Activated T-helper 1 cell treated with anti-CD3 and anti-CD28 coated beads, Interleukin-12 subunit alpha, Interleukin-12 subunit beta, Interleukin-2, Interleukin-4 antibody, amounts not matched to agents 30 ng/mL and 10 ng/mL and 1 ng/mL, durations not matched to agents 14 hours and 24 hours and 36 hours (primary cell): Measurements from ENCODE around the gene OR6J1. TPM values are rescaled to one million over a fixed set of nuclear protein-coding genes. Genes with fewer than 3 reads are reported as not detected.
"Not testable (repeated sequence)": the region's sequence is repeated elsewhere in the genome, so short reads cannot be mapped to it uniquely, and the experiment has no call there.

ENCODE experiments used
- DNase-seq: peaks from one replicate; pipeline ENCODE4 v3.0.0; 2021; ENCODE audit warnings: low spot score
- H3K27ac Mint-ChIP-seq: one replicate; pipeline ENCODE4 v1.8.0; 2021; ENCODE audit warnings: mild to moderate bottlenecking, mixed read lengths
- H3K27me3 Mint-ChIP-seq: one replicate; pipeline ENCODE4 v1.8.0; 2022; ENCODE audit warnings: mild to moderate bottlenecking, moderate library complexity, mixed read lengths; ENCODE audit not compliant: insufficient read depth
- H3K36me3 Mint-ChIP-seq: one replicate; pipeline ENCODE4 v1.8.0; 2021; ENCODE audit warnings: low read depth, mixed read lengths
- H3K4me1 Mint-ChIP-seq: one replicate; pipeline ENCODE4 v1.8.0; 2021; ENCODE audit warnings: low read depth, mixed read lengths
- H3K4me3 Mint-ChIP-seq: one replicate; pipeline ENCODE4 v1.8.0; 2021; ENCODE audit warnings: mild to moderate bottlenecking, moderate library complexity, mixed read lengths
- H3K9me3 Mint-ChIP-seq: one replicate; pipeline ENCODE4 v1.8.0; 2021; ENCODE audit warnings: mixed read lengths
- intact Hi-C: fragments of 100-400 bp; cut with micrococcal nuclease; formaldehyde crosslinking; loops from one replicate; pipeline ENCODE4 v1.15.1; 2024
- total RNA-seq: library from RNA; stranded (reverse); gene quantifications from 2 replicates; pipeline ENCODE4 v1.2.3, GENCODE V29; 2022

Gene OR6J1
- total RNA-seq, 1 donor from 2014 or later: not detected

- peaks cover 5% of the 10 kb centered on the region for H3K27me3 Mint-ChIP-seq
- H3K27ac Mint-ChIP-seq: no peak overlapping the region
- H3K9me3 Mint-ChIP-seq: no peaks in the 10 kb centered on the region
- intact Hi-C loops: no loop called here
- no peaks in the 10 kb centered on the region for H3K36me3 Mint-ChIP-seq
- peaks cover 17% of the 10 kb centered on the region for H3K4me1 Mint-ChIP-seq
- DNase-seq: no peak
- H3K4me3 Mint-ChIP-seq: no peak overlapping the region
These were observed 2.6 kb upstream of the OR6J1 start for GRCh38 chr14:22646570-22647254.

- H3K9me3 Mint-ChIP-seq: no peaks in the 10 kb centered on the region
- peaks cover 17% of the 10 kb centered on the region for H3K4me1 Mint-ChIP-seq
- peaks cover 5% of the 10 kb centered on the region for H3K27me3 Mint-ChIP-seq
- intact Hi-C loops: no loop called here
- no peak for DNase-seq
- H3K27ac Mint-ChIP-seq: no peak overlapping the region
- no peak overlapping the region for H3K4me3 Mint-ChIP-seq
- peaks cover 1% of the 10 kb centered on the region for H3K36me3 Mint-ChIP-seq
These were observed 2.3 kb downstream of the OR6J1 start for GRCh38 chr14:22641846-22642245.

GRCh38 chr14:22640192-22640591 lies 4.0 kb downstream of the OR6J1 start:
- Mint-ChIP-seq H3K9me3 (no peaks in the 10 kb centered on the region), H3K27me3 (peaks cover 5% of the 10 kb centered on the region), H3K36me3 (peaks cover 1% of the 10 kb centered on the region), H3K4me3 (no peak overlapping the region), H3K27ac (no peak overlapping the region), H3K4me1 (peaks cover 16% of the 10 kb centered on the region)
- intact Hi-C loops: no loop called here
- DNase-seq: no peak

GRCh38 chr14:22635980-22636379 lies 8.2 kb downstream of the OR6J1 start:
- H3K4me1 Mint-ChIP-seq, H3K27ac Mint-ChIP-seq, H3K4me3 Mint-ChIP-seq, H3K36me3 Mint-ChIP-seq, intact Hi-C loops, H3K27me3 Mint-ChIP-seq, H3K9me3 Mint-ChIP-seq, DNase-seq: not testable (repeated sequence)

GRCh38 chr14:22634233-22634900 lies 9.8 kb downstream of the OR6J1 start:
- intact Hi-C loops: no loop called here
- Mint-ChIP-seq H3K27ac (no peak overlapping the region), H3K4me1 (no peaks in the 10 kb centered on the region), H3K36me3 (peaks cover 1% of the 10 kb centered on the region), H3K4me3 (no peak overlapping the region), H3K27me3 (peaks cover 8% of the 10 kb centered on the region), H3K9me3 (no peaks in the 10 kb centered on the region)
- DNase-seq: no peak

GRCh38 chr14:22630486-22630885 lies 13.7 kb downstream of the OR6J1 start:
- Mint-ChIP-seq H3K27ac (no peak overlapping the region), H3K4me1 (no peaks in the 10 kb centered on the region), H3K9me3 (no peaks in the 10 kb centered on the region), H3K4me3 (no peak overlapping the region), H3K36me3 (no peaks in the 10 kb centered on the region), H3K27me3 (peaks cover 13% of the 10 kb centered on the region)
- no peak for DNase-seq
- intact Hi-C loops: no loop called here

- intact Hi-C loops: no loop called here
- no peak for DNase-seq
- no peak overlapping the region for H3K4me3 Mint-ChIP-seq
These were observed 14.1 kb downstream of the OR6J1 start for GRCh38 chr14:22630066-22630465.

GRCh38 chr14:22629361-22629760 lies 14.8 kb downstream of the OR6J1 start:
- no peak overlapping the region for H3K27ac Mint-ChIP-seq
- H3K27me3 Mint-ChIP-seq: peaks cover 13% of the 10 kb centered on the region
- no peaks in the 10 kb centered on the region for H3K9me3 Mint-ChIP-seq
- no peak for DNase-seq
- no peak overlapping the region for H3K4me3 Mint-ChIP-seq
- no peaks in the 10 kb centered on the region for H3K4me1 Mint-ChIP-seq
- intact Hi-C loops: no loop called here
- no peaks in the 10 kb centered on the region for H3K36me3 Mint-ChIP-seq

More at GRCh38 chr14:22630066-22630465, 14.1 kb downstream of the OR6J1 start:
- H3K27ac Mint-ChIP-seq: no peak overlapping the region
- H3K36me3 Mint-ChIP-seq: no peaks in the 10 kb centered on the region
- no peaks in the 10 kb centered on the region for H3K9me3 Mint-ChIP-seq
- H3K4me1 Mint-ChIP-seq: no peaks in the 10 kb centered on the region
- peaks cover 13% of the 10 kb centered on the region for H3K27me3 Mint-ChIP-seq

- H3K27ac Mint-ChIP-seq: no peak overlapping the region
- H3K4me3 Mint-ChIP-seq: no peak overlapping the region
- intact Hi-C loops: no loop called here
- H3K9me3 Mint-ChIP-seq: no peaks in the 10 kb centered on the region
- H3K36me3 Mint-ChIP-seq: no peaks in the 10 kb centered on the region
- DNase-seq: no peak
- H3K27me3 Mint-ChIP-seq: peaks cover 4% of the 10 kb centered on the region
- no peaks in the 10 kb centered on the region for H3K4me1 Mint-ChIP-seq
These were observed 16.5 kb downstream of the OR6J1 start for GRCh38 chr14:22627506-22628263.

- DNase-seq: no peak
- H3K4me1 Mint-ChIP-seq: no peaks in the 10 kb centered on the region
These were observed 17.6 kb downstream of the OR6J1 start for GRCh38 chr14:22626590-22626989.

GRCh38 chr14:22623047-22623446 lies 21.1 kb downstream of the OR6J1 start:
- intact Hi-C loops: no loop called here
- H3K9me3 Mint-ChIP-seq: no peaks in the 10 kb centered on the region
- no peaks in the 10 kb centered on the region for H3K4me1 Mint-ChIP-seq
- no peak for DNase-seq
- H3K4me3 Mint-ChIP-seq: no peak overlapping the region
- H3K27me3 Mint-ChIP-seq: peaks cover 4% of the 10 kb centered on the region
- H3K27ac Mint-ChIP-seq: no peak overlapping the region
- H3K36me3 Mint-ChIP-seq: peaks cover 1% of the 10 kb centered on the region

More at GRCh38 chr14:22626590-22626989, 17.6 kb downstream of the OR6J1 start:
- no peak overlapping the region for H3K4me3 Mint-ChIP-seq
- H3K36me3 Mint-ChIP-seq: no peaks in the 10 kb centered on the region
- no peaks in the 10 kb centered on the region for H3K9me3 Mint-ChIP-seq
- intact Hi-C loops: no loop called here
- peaks cover 4% of the 10 kb centered on the region for H3K27me3 Mint-ChIP-seq
- H3K27ac Mint-ChIP-seq: no peak overlapping the region

GRCh38 chr14:22622255-22622654 lies 21.9 kb downstream of the OR6J1 start:
- Mint-ChIP-seq H3K4me1 (no peaks in the 10 kb centered on the region), H3K9me3 (no peaks in the 10 kb centered on the region), H3K27me3 (peaks cover 2% of the 10 kb centered on the region), H3K4me3 (no peak overlapping the region), H3K27ac (no peak overlapping the region), H3K36me3 (peaks cover 1% of the 10 kb centered on the region)
- no peak for DNase-seq
- intact Hi-C loops: no loop called here

- H3K4me3 Mint-ChIP-seq, H3K27ac Mint-ChIP-seq, H3K4me1 Mint-ChIP-seq, intact Hi-C loops, DNase-seq, H3K9me3 Mint-ChIP-seq, H3K27me3 Mint-ChIP-seq: not testable (repeated sequence)
- H3K36me3 Mint-ChIP-seq: peaks cover 13% of the 10 kb centered on the region
These were observed 28.4 kb downstream of the OR6J1 start for GRCh38 chr14:22615765-22616164.
